Measurements from ENCODE around the gene CHRNA10.
"Not testable (repeated sequence)": the region's sequence is repeated elsewhere in the genome, so short reads cannot be mapped to it uniquely, and the experiment has no call there.

The CHRNA10 gene

DNA sequence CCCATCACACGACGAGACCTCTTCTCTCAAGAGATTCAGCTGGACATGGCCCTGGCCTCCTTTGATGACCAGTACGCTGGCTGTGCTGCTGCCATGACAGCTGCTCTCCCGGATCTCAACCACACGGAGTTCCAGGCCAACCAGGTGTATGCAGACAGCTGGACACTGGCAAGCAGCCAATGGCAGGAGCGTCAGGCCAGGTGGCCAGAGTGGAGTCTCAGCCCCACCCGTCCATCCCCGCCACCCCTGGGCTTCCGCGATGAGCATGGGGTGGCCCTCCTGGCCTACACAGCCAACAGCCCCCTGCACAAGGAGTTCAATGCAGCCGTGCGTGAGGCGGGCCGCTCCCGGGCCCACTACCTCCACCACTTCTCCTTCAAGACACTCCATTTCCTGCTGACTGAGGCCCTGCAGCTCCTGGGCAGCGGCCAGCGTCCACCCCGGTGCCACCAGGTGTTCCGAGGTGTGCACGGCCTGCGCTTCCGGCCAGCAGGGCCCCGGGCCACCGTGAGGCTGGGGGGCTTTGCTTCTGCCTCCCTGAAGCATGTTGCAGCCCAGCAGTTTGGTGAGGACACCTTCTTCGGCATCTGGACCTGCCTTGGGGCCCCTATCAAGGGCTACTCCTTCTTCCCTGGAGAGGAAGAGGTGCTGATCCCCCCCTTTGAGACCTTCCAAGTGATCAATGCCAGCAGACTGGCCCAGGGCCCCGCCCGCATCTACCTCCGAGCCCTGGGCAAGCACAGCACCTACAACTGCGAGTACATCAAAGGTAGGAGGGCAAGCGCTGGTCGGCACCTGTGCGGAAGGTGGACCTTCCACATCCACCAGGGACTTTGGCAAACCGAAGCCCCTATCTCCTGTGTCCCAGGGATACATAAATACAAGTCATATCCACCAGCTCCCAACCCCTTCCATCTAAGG, 11.3 kb downstream of the CHRNA10 start:
- Histone ChIP-seq H3K9me3 (ENCODE audit: low read depth, low read length) (no peaks in the 10 kb centered on the region), H3K27ac (no peak overlapping the region), H3K9ac (ENCODE audit: insufficient read length) (no peak overlapping the region), H3K36me3 (ENCODE audit: insufficient read depth, low read length) (no peaks in the 10 kb centered on the region), H3K4me3 (no peak overlapping the region)
- TF ChIP-seq POLR2AphosphoS5 (IDR thresholded peaks at IDR 0.05; ENCODE audit: borderline replicate concordance, low read depth, low read length) = no peak
- TF ChIP-seq EZH2 (IDR thresholded peaks at IDR 0.05) = no peak
- TF ChIP-seq FOXP2 (optimal IDR thresholded peaks at IDR 0.05; ENCODE audit: control extremely low read depth, extremely low read length, insufficient read depth) = no peak
- no peak for DNase-seq (ENCODE audit: low read depth, low spot score)

DNA sequence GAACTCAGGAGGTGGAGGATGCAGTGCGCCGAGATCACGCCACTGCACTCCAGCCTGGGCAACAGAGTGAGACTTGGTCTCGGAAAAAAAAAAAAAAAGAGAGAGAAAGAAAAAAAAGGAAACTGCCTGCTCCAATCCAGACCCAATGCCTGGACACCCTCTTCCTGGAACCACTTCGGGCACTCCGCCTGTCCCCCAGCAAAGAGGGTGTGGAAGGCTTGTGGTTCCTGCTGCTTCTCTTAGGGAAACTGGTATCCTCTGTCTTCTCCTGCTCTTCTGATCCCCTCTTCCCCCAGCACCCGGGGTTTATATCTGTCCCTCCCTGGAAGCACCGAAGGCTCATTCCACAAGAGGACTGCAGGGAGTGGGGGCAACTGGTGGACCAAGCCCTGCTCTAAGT, 12.9 kb downstream of the CHRNA10 start:
- no peaks in the 10 kb centered on the region for H3K36me3 ChIP-seq (ENCODE audit: insufficient read depth, low read length)
- H3K9ac ChIP-seq (ENCODE audit: insufficient read length) = no peak overlapping the region
- H3K9me3 ChIP-seq (ENCODE audit: low read depth, low read length) = no peaks in the 10 kb centered on the region
- no peak for DNase-seq (ENCODE audit: low read depth, low spot score)
- no peak overlapping the region for H3K27ac ChIP-seq
- TF ChIP-seq POLR2AphosphoS5 (IDR thresholded peaks at IDR 0.05; ENCODE audit: borderline replicate concordance, low read depth, low read length) (no peak), EZH2 (IDR thresholded peaks at IDR 0.05) (no peak), FOXP2 (optimal IDR thresholded peaks at IDR 0.05; ENCODE audit: control extremely low read depth, extremely low read length, insufficient read depth) (no peak)
- no peak overlapping the region for H3K4me3 ChIP-seq

DNA sequence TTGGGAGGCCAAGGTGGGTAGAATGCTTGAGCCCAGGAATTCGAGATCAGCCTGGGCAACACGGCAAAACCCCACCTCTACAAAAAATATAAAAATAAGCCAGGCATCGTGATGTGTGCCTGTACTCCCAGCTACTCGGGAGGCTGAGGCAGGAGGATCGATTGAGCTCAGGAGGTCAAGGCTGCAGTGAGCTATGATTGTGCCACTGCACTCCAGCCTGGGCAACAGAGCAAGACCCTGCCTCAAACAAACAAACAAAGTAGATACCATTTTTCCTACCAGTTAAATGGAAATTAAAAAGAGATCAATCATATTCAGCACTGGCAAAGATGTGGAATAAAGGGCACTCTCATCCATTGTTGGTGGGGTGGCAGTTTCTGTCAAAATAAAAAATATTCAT, 13.9 kb downstream of the CHRNA10 start:
- not testable (repeated sequence) for H3K9ac ChIP-seq (ENCODE audit: insufficient read length); H3K4me3 ChIP-seq; H3K36me3 ChIP-seq (ENCODE audit: insufficient read depth, low read length); DNase-seq (ENCODE audit: low read depth, low spot score); H3K27ac ChIP-seq; H3K9me3 ChIP-seq (ENCODE audit: low read depth, low read length)

- H3K9me3 ChIP-seq (ENCODE audit: low read depth, low read length) = no peaks in the 10 kb centered on the region
- DNase-seq (ENCODE audit: low read depth, low spot score) = no peak
- H3K9ac ChIP-seq (ENCODE audit: insufficient read length) = no peak overlapping the region
- TF ChIP-seq POLR2AphosphoS5 (IDR thresholded peaks at IDR 0.05; ENCODE audit: borderline replicate concordance, low read depth, low read length) (no peak), FOXP2 (optimal IDR thresholded peaks at IDR 0.05; ENCODE audit: control extremely low read depth, extremely low read length, insufficient read depth) (no peak), EZH2 (IDR thresholded peaks at IDR 0.05) (no peak)
- H3K36me3 ChIP-seq (ENCODE audit: insufficient read depth, low read length) = no peaks in the 10 kb centered on the region
- no peak overlapping the region for H3K4me3 ChIP-seq
- H3K27ac ChIP-seq = no peak overlapping the region
Measured at GRCh38 chr11:3655547-3655946, 15.6 kb downstream of the CHRNA10 start.

DNA sequence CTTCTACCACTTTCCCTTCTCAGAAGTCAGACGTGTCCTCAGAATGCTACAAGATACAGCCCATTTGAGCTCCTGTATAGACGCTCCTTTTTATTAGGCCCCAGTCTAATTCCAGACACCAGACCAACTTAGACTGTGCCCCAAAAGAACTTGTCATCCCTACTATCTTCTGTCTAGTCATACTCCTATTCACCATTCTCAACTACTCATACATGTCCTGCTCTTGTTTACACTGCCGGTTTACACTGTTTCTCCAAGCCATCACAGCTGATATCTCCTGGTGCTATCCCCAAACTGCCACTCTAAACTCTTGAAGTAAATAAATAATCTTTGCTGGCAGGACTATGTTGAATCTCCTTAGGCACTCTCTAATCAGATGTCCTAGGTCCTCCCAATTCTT, 18.7 kb downstream of the CHRNA10 start:
- not testable (repeated sequence) for H3K36me3 ChIP-seq (ENCODE audit: insufficient read depth, low read length); DNase-seq (ENCODE audit: low read depth, low spot score); H3K4me3 ChIP-seq; H3K9me3 ChIP-seq (ENCODE audit: low read depth, low read length); H3K27ac ChIP-seq; H3K9ac ChIP-seq (ENCODE audit: insufficient read length)

GRCh38 chr11:3649374-3649773, 21.8 kb downstream of the CHRNA10 start:
- H3K4me3 ChIP-seq; DNase-seq (ENCODE audit: low read depth, low spot score); H3K27ac ChIP-seq; H3K36me3 ChIP-seq (ENCODE audit: insufficient read depth, low read length); H3K9ac ChIP-seq (ENCODE audit: insufficient read length); H3K9me3 ChIP-seq (ENCODE audit: low read depth, low read length): not testable (repeated sequence)

DNA sequence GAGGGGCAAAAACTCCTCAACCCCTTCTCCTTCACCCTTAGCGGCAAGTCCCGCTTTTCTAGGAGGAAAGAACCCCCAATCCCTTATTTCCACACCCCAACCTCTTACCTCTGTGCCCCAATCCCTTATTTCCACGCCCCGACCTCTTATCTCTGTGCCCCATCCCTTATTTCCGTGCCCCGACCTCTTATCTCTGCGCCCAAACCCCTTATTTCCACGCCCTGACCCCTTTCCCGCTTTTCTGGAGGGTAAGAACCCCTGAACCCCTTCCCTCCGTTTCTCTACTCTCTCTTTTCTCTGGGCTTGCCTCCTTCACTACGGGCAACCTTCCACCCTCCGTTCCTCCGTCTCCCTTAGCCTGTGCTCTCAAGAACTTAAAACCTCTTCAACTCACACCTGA, 22.3 kb downstream of the CHRNA10 start:
- H3K4me3 ChIP-seq; H3K9ac ChIP-seq (ENCODE audit: insufficient read length); H3K36me3 ChIP-seq (ENCODE audit: insufficient read depth, low read length); DNase-seq (ENCODE audit: low read depth, low spot score); H3K9me3 ChIP-seq (ENCODE audit: low read depth, low read length); H3K27ac ChIP-seq: not testable (repeated sequence)

DNA sequence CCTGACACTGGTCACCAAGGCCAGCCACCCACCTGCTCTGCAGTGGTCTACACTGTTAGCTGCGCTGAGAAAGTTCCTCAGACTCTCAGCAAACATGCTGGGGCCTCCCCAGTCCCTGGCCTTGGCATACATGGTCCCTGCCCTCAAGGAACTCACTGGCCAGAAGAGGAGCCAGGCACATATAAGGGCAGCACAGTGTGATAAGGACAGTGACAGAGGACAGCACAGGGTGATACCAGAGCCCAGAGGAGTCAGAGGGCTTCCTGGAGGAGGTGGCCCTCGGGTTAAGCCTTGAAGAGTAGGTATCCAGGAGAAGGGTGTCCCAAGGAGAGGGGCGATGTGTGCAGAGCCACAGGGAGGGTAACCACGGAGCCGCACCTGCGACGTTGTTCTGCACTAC, 25.6 kb downstream of the CHRNA10 start:
- Histone ChIP-seq H3K9me3 (ENCODE audit: low read depth, low read length) (no peaks in the 10 kb centered on the region), H3K9ac (ENCODE audit: insufficient read length) (no peak overlapping the region), H3K27ac (no peak overlapping the region), H3K36me3 (ENCODE audit: insufficient read depth, low read length) (no peaks in the 10 kb centered on the region), H3K4me3 (no peak overlapping the region)
- TF ChIP-seq POLR2AphosphoS5 (IDR thresholded peaks at IDR 0.05; ENCODE audit: borderline replicate concordance, low read depth, low read length) = no peak
- DNase-seq (ENCODE audit: low read depth, low spot score) = no peak

GRCh38 chr11:3644817-3645235, 26.4 kb downstream of the CHRNA10 start, which contains the start of gene ART1:
TSS of gene ART1 (plus strand) at chr11:3645128. CDS start at chr11:3659214, 14,086 bp downstream.
- H3K9me3 ChIP-seq (ENCODE audit: low read depth, low read length) = no peaks in the 10 kb centered on the region
- no peak within 1 kb of the TSS for H3K27ac ChIP-seq
- H3K4me3 ChIP-seq = no peak within 1 kb of the TSS
- H3K9ac ChIP-seq (ENCODE audit: insufficient read length) = no peak within 1 kb of the TSS
- TF ChIP-seq POLR2AphosphoS5 (IDR thresholded peaks at IDR 0.05; ENCODE audit: borderline replicate concordance, low read depth, low read length) (no peak), FOXP2 (optimal IDR thresholded peaks at IDR 0.05; ENCODE audit: control extremely low read depth, extremely low read length, insufficient read depth) (no peak), EZH2 (IDR thresholded peaks at IDR 0.05) (no peak)
- no peak for DNase-seq (ENCODE audit: low read depth, low spot score)
- H3K36me3 ChIP-seq (ENCODE audit: insufficient read depth, low read length) = no peaks in the 10 kb centered on the region

DNA sequence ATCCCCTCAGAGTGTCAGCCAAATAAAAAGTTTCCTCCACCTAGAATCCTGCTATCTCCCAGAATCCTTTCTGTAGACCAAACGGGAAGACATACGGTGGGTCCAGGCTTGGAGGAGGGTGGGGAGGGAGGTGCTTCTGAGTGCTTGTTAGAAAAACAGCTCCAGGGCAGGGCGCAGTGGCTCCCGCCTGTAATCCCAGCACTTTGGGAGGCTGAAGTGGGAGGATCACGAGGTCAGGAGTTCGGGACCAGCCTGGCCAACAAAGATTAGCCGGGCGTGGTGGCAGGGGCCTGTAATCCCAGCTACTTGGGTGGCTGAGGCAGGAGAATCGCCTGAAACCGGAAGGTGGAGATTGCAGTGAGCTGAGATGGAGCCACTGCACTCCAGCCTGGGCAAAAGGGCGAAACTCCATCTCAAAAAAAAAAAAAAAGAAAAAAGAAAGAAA, 28.1 kb downstream of the CHRNA10 start:
- H3K36me3 ChIP-seq (ENCODE audit: insufficient read depth, low read length); H3K9ac ChIP-seq (ENCODE audit: insufficient read length); H3K27ac ChIP-seq; DNase-seq (ENCODE audit: low read depth, low spot score); H3K4me3 ChIP-seq; H3K9me3 ChIP-seq (ENCODE audit: low read depth, low read length): not testable (repeated sequence)

Data from SK-N-MC (cell line).